Measurements from ENCODE around the gene SLC17A1. TPM values are rescaled to one million over a fixed set of nuclear protein-coding genes. Genes with fewer than 3 reads are reported as not detected.

Gene SLC17A1, protein sequence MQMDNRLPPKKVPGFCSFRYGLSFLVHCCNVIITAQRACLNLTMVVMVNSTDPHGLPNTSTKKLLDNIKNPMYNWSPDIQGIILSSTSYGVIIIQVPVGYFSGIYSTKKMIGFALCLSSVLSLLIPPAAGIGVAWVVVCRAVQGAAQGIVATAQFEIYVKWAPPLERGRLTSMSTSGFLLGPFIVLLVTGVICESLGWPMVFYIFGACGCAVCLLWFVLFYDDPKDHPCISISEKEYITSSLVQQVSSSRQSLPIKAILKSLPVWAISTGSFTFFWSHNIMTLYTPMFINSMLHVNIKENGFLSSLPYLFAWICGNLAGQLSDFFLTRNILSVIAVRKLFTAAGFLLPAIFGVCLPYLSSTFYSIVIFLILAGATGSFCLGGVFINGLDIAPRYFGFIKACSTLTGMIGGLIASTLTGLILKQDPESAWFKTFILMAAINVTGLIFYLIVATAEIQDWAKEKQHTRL
- total RNA-seq (not detected), polyA plus RNA-seq (not detected)
- long read RNA-seq, donor 1: 0 reads
- long read RNA-seq, donor 2: 0 reads
- long read RNA-seq, donor 3: 0 reads

DNA sequence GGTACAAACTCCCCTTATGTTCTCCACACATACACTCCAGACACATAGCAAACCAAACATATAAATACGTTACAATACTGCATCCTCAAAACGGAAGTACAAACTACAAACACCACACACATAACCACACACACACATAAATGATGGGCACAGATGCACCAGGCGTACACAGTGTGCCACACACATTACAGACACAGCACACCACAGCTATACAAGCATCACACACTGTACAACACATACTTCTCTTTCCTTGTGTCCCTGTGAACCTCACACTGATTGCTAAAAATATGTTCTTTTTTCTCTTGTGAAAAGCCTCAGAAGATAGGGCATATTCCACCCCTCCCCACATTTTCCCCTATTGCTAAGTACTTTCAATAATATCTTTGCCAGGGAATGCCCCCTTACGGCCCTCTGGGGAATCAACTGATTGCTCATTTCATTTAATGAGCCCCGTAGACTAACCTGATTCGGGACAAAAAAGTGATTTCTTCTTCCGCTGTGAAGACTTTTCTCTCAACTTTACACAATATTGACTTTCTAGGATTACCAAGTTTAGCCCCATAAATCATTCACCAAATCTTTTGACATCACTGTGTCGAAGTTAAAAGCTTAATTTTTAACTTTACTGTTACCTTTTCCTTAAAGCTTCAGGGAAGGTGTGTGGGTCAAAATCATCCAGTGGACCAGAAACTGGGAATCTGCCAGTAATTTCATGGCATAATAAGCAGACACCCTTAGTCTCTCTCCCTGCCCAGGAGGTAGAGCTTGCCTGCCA is at the start of gene SLC17A1:
TSS of gene SLC17A1 (minus strand) at position 521 of the 775 bp plus-strand sequence. CDS start 1,495 bp downstream, outside the sequence.
- no peak within 1 kb of the TSS for H3K27ac ChIP-seq
- intact Hi-C loops (cut with DNase I): no loop called here
- H3K9me3 ChIP-seq: no peaks in the 10 kb centered on the region
- WGBS, 4 donors: 85 to 88% (median 86%) methylated on average over 8 of the region's 8 CpGs
- ATAC-seq (no peak), DNase-seq (no peak)
- peaks cover 0 to 5% (median 0%) of the 10 kb centered on the region in 9 donors for H3K27me3 ChIP-seq
- no peak for TF ChIP-seq POLR2A (IDR thresholded peaks at IDR 0.05)
- TF ChIP-seq, protein P1, sequence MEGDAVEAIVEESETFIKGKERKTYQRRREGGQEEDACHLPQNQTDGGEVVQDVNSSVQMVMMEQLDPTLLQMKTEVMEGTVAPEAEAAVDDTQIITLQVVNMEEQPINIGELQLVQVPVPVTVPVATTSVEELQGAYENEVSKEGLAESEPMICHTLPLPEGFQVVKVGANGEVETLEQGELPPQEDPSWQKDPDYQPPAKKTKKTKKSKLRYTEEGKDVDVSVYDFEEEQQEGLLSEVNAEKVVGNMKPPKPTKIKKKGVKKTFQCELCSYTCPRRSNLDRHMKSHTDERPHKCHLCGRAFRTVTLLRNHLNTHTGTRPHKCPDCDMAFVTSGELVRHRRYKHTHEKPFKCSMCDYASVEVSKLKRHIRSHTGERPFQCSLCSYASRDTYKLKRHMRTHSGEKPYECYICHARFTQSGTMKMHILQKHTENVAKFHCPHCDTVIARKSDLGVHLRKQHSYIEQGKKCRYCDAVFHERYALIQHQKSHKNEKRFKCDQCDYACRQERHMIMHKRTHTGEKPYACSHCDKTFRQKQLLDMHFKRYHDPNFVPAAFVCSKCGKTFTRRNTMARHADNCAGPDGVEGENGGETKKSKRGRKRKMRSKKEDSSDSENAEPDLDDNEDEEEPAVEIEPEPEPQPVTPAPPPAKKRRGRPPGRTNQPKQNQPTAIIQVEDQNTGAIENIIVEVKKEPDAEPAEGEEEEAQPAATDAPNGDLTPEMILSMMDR (IDR thresholded peaks at IDR 0.05): no peak
- peaks cover 0 to 6% (median 0%) of the 10 kb centered on the region in 12 donors for H3K4me1 ChIP-seq
- no peak within 1 kb of the TSS for H3K4me3 ChIP-seq
- no peaks in the 10 kb centered on the region for H3K36me3 ChIP-seq

DNA sequence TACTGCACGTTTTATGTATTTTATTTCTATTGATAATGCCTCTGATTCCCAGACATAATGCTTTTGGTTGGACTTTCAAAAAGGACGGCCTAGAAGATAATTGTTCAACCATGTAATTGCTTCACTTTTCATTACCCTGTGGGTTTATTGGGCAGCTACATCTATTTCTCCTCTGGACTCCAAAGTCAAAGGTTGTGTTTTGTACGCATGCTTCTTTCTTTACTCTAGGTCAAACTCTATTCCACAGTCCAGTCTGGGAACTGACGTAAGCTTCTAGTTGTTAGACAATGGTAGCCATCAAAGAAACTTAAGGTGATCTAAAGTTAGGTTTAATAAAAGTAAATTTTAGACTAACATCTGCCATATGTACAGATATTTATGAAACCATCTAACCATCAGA is 48.7 kb upstream of the SLC17A1 start:
- TF ChIP-seq, protein P1 (IDR thresholded peaks at IDR 0.05): no peak
- no peak for TF ChIP-seq POLR2A (IDR thresholded peaks at IDR 0.05)
- DNase-seq: no peak
- WGBS, 4 donors: 83 to 91% (median 88%) methylated on average over 4 of the region's 4 CpGs
- intact Hi-C loops (cut with DNase I): loop anchor here in 1 of 10 donors (10.0 kb wide), 1 partner anchor 86 kb away; no protein-coding TSS in a partner anchor
- Histone ChIP-seq H3K9me3 (no peaks in the 10 kb centered on the region), H3K36me3 (no peaks in the 10 kb centered on the region), H3K27ac (no peak overlapping the region), H3K4me3 (no peak overlapping the region), H3K4me1 (peaks cover 0 to 6% (median 0%) of the 10 kb centered on the region in 12 donors), H3K27me3 (peaks cover 0 to 7% (median 0%) of the 10 kb centered on the region in 9 donors)
- no peak for ATAC-seq

DNA sequence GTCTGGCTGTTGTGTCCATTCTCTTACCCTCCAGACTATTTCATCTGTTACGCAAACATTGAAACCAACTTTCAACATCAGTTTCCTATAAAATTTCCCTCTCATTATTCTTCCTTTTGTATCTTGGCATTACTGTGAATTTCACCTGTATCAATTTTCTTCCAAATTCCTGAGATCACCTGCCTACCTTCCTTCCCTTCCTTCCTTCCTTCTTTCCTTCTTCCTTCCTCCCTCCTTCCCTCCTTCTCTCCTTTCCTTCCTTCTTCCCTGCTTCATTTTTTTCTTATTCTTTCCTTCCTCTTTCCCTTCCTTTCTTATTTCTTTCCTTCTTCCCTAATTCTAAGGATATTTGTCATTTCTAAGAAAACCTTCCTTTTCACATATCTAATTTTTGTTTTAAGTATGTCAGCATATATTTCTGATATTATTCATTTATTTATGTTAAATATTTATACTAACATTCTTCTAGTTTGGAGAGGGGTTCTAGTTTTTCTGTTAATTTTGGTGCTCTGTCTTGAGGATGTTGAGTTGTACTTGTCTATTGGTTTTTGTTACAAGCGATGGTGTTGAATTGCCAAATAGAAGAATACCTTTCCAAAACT is 47.0 kb upstream of the SLC17A1 start:
- WGBS, 4 donors: 91 to 99% (median 97%) methylated on average over 2 of the region's 2 CpGs
- intact Hi-C loops (cut with DNase I): no loop called here
- DNase-seq: no peak
- no peak for ATAC-seq
- Histone ChIP-seq H3K4me1 (peaks cover 0 to 6% (median 0%) of the 10 kb centered on the region in 12 donors), H3K9me3 (no peaks in the 10 kb centered on the region), H3K27ac (no peak overlapping the region), H3K36me3 (no peaks in the 10 kb centered on the region), H3K4me3 (no peak overlapping the region), H3K27me3 (peaks cover 0 to 7% (median 0%) of the 10 kb centered on the region in 9 donors)
- TF ChIP-seq, protein P1 (IDR thresholded peaks at IDR 0.05): no peak
- TF ChIP-seq POLR2A (IDR thresholded peaks at IDR 0.05): no peak
